Stimulated activated naive CD4-positive, alpha-beta T cell treated with Interleukin-2 at 50 U/mL for 16 hours (primary cell): ENCODE data around the gene CLDN7.
A peak's percentile ranks its signal among the peaks of the same experiment; 100 is the strongest.
"Not testable (repeated sequence)": the region's sequence is repeated elsewhere in the genome, so short reads cannot be mapped to it uniquely, and the experiment has no call there.

Source experiments
- DNase-seq: peaks from one replicate; lab custom pipeline; 2025; lab: John Stamatoyannopoulos, UW

CLDN7 gene

DNA sequence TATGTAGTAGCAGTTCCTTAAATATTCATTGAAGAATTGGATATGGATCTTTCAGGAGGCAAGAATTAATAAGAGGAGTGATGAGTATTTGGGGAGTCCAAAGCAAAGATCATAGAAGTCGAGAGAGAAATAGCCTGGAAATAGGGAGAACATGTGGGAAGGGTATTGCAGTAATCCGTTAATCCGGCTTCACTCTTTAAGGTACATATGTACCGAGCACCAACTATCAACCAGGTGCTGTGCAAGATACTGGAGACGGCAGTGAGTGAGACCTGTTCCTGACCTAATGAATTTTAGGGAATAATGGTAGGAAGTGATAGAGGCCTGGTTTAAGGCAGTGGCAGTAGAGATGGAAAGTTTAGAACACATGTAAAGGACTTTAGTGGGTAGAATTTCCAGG is 9.2 kb downstream of the CLDN7 start:
- DNase-seq = no peak

- DNase-seq = peak; percentile 86
Observed at GRCh38 chr17:7252176-7253043, 9.9 kb downstream of the CLDN7 start, which contains the start of gene ELP5. Gene ELP5 (plus strand): TSS chr17:7252215. CDS start chr17:7252551, 336 bp downstream.

GRCh38 chr17:7251661-7252175 is 10.6 kb downstream of the CLDN7 start, which contains the start of gene CTDNEP1:
Gene CTDNEP1 (minus strand): TSS chr17:7251734. CDS start chr17:7251296, 438 bp downstream.
- peak; percentile 96 for DNase-seq

DNA sequence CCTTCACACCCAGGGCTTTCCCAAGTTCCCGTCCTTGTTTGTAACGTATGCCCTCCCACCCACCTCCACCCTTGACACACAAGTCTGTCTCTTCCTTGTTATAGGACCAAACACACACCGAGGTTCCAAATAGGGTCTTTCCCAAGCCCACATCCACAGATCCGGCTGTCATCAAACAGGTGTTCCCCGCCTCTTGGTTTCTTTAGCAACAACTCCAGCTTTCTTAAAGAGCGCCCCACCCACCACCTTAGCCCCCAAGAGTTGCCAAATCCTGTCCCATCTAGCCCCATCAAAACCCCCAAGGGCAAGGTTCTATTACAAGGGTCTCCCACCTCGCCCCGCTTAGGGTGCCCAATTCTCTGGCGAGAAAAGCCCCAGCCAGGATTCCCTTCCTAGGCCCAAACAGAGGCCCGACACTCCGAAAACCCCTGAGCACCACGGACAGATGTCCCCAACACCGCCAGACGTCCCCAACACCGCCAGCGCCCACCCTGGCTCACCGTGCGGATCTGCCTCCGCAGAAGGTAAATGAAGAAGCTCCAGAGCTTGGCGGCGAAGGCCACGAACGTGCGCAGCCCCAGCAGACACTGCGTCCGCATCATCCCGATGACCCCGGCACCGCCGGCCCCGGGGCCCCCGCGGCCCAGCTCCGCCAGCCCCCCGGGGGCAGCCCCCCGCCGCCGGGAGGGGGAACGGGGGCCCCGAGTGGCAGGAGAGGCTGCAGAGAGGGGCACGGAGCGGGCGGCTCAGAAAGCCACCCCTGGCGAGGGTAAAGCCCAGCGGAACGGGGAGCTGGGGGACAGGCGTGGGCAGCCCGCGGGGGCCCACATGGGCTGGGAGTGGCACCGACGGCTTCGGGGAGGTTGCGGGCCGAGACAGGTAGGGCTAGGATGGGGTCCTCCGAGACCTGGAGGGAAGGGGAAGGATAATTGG is 11.3 kb downstream of the CLDN7 start:
- DNase-seq = no peak

GRCh38 chr17:7249830-7250229 is 12.4 kb downstream of the CLDN7 start:
- no peak for DNase-seq

DNA sequence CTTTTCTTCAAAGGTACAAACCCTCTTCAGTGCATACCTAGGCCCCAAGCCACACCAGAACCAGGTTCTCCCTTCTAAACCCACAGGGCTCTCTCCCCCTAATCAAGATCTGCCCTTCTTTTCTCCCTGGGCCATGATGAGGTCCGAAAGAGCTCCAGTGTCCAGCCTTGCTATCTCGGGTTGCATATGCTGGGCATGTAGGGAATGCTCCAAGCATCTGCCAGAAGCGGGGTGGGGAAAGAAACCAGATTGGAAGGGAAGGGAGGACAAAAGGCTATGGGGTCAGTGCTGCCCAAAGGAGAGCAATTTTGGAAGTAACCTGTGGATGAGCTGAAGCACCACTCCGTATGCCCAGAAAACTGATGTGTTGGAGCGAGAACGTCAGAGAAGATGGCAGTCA is 13.1 kb downstream of the CLDN7 start:
- DNase-seq = no peak

- no peak for DNase-seq
Observed at GRCh38 chr17:7248796-7249195, 13.5 kb downstream of the CLDN7 start.

GRCh38 chr17:7246779-7247178 is 15.5 kb downstream of the CLDN7 start:
- no peak for DNase-seq

- DNase-seq = not testable (repeated sequence)
Observed at GRCh38 chr17:7243838-7244237, 18.4 kb downstream of the CLDN7 start.

GRCh38 chr17:7243453-7243729 is 18.9 kb downstream of the CLDN7 start:
- no peak for DNase-seq

DNA sequence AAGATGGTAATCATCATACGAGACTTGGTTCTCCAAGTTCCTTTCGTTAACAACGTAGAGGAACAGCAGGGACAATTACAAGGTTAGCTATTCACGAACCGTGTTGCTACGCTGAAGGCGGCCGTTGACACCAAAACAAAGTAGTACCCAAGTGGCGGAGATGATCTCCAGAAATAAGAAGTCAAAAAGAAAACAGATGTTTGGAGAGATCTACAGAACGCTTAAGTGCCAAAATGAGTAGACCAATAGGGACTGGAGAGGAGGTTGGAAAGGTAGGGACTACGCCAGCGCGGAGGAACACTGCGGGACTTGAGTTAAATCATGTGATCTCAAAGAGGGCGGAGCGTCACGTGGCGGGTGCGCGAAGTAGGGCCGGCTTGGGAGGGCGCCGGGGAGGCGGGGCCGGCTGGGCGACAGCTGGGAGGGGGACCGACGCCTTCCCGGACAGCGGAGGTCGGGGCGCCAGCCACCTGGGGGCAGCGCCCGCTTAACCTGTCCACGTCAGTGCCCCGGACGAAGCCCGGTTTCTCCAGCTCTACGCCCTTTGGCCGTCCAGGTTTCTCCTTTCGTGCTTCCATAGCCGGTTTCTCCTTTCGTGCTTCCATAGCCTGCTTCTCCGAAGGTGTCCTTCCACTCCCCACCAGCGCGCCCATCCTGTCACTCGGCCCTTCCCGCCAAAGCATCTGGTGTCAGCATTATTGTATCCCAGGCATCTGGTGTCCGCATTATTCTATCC is 19.4 kb downstream of the CLDN7 start:
- DNase-seq = peak; percentile 91

- peak; percentile 86 for DNase-seq
Observed at GRCh38 chr17:7241783-7242716, 20.2 kb downstream of the CLDN7 start, which contains the start of gene GABARAP. Gene GABARAP (minus strand): TSS chr17:7242449. CDS start chr17:7242330, 119 bp downstream.

GRCh38 chr17:7241090-7241733 is 21.1 kb downstream of the CLDN7 start:
- no peak for DNase-seq

- DNase-seq = no peak
Observed at GRCh38 chr17:7240375-7240774, 21.9 kb downstream of the CLDN7 start.

GRCh38 chr17:7239091-7240027 is 22.9 kb downstream of the CLDN7 start, which contains the start of gene PHF23:
Gene PHF23 (minus strand): TSS chr17:7239457. CDS start chr17:7239279, 178 bp downstream.
- DNase-seq = peak; percentile 96

DNA sequence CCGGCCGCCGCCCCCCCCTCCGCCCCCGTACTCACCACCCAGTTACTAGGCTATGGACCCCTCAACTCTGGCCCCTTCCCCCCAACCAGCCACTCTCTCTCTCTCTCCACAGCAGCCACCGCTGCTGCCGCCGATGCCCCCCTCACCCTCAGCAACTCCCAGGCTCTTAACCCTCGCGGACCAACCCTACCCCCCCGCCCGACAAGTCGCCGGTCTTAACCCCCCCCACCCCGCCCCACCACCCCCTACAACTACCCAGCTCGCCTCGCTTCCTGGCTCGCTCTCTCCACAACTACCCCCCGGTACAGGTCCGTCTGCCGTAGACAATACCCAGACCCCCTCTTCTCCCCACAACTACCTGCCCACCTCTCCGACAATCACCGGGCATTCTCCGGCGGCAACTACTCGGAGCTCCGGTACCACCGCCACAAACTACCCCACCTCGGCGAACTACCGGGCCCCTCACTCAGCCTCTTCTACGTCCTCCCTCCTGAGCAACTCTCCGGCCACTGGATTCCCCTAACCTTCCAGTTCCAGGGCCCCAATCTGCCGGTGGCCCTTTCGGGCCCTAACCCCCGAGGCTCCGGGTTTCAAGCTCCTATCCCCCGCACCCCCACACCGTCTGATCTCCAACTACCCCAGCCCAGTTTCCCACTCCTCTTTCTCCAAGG is 23.7 kb downstream of the CLDN7 start:
- DNase-seq = peak; percentile 64

- DNase-seq = peak; percentile 82
Observed at GRCh38 chr17:7237761-7238419, 24.4 kb downstream of the CLDN7 start.
